HEK293 (cell line): Measurements from ENCODE around the gene DENND1A.
A peak's percentile ranks its signal among the peaks of the same experiment; 100 is the strongest.

Experiments
- CTCF ChIA-PET: fragments of 350-600 bp; formaldehyde crosslinking; extraction: SDS; loops from one replicate; lab custom pipeline; 2021; ENCODE audit warnings: antibody characterized with exemption; lab: Yijun Ruan, JAX
- POLR2A ChIA-PET: fragments of 300-600 bp; formaldehyde crosslinking; extraction: SDS; loops from one replicate; lab custom pipeline; 2020; ENCODE audit warnings: antibody characterized with exemption, inconsistent platforms; lab: Yijun Ruan, JAX
- H3K27ac ChIP-seq: fragments of 200-500 bp; sonication (Bioruptor generic); 2 replicates; pipeline ENCODE4 v1.5.1; 2014; ENCODE audit warnings: low read depth, low read length, control low read depth, inconsistent platforms; ENCODE audit errors: extremely low read depth
- H3K36me3 ChIP-seq, 2 experiments: fragments of 200-500 bp in 1 of 2; sonication (Bioruptor generic) in 1 of 2; 1 replicate in 1 of 2; 2 replicates in 1 of 2; pipeline ENCODE4 v1.5.1; 2014 to 2017; ENCODE audit warnings: inconsistent platforms in 2 of 2, low read length in 2 of 2; ENCODE audit not compliant: control insufficient read depth in 2 of 2, insufficient read depth in 1 of 2
- H3K4me1 ChIP-seq: fragments of 200-500 bp; sonication (Bioruptor generic); 2 replicates; pipeline ENCODE4 v1.5.1; 2014; ENCODE audit warnings: mild to moderate bottlenecking, low read length, inconsistent platforms; ENCODE audit not compliant: control insufficient read depth, insufficient read depth
- H3K4me3 ChIP-seq: 2 replicates; pipeline ENCODE4 v1.5.1; 2011; ENCODE audit warnings: low read depth, mild to moderate bottlenecking, control low read depth, low read length, moderate library complexity
- H3K9me3 ChIP-seq: fragments of 200-500 bp; sonication (Bioruptor generic); 2 replicates; pipeline ENCODE4 v1.5.1; 2014; ENCODE audit warnings: low read depth, low read length, inconsistent platforms; ENCODE audit not compliant: control insufficient read depth, insufficient read depth
- BCL11A ChIP-seq: fragments of 450-650 bp; formaldehyde crosslinking; IDR thresholded peaks from 2 replicates; pipeline ENCODE4 v1.5.1; 2016; ENCODE audit warnings: low read depth, missing biosample characterization, missing genetic modification characterization
- BCL6B ChIP-seq: fragments of 450-650 bp; formaldehyde crosslinking; IDR thresholded peaks from 2 replicates; pipeline ENCODE4 v1.5.1; 2017; ENCODE audit warnings: missing biosample characterization, missing genetic modification characterization
- GLI4 ChIP-seq: fragments of 450-650 bp; formaldehyde crosslinking; IDR thresholded peaks from 2 replicates; pipeline ENCODE4 v1.5.1; 2016; ENCODE audit warnings: missing biosample characterization, missing genetic modification characterization
- HIC1 ChIP-seq: fragments of 450-650 bp; formaldehyde crosslinking; IDR thresholded peaks from 2 replicates; pipeline ENCODE4 v1.5.1; 2016; ENCODE audit warnings: missing biosample characterization, missing genetic modification characterization
- PRDM1 ChIP-seq: fragments of 450-650 bp; formaldehyde crosslinking; IDR thresholded peaks from 2 replicates; pipeline ENCODE4; 2016; ENCODE audit warnings: missing biosample characterization, missing genetic modification characterization
- SCRT2 ChIP-seq: fragments of 450-650 bp; formaldehyde crosslinking; IDR thresholded peaks from 2 replicates; pipeline ENCODE4 v1.5.1; 2016; ENCODE audit warnings: missing biosample characterization, missing genetic modification characterization
- YY2 ChIP-seq: fragments of 450-650 bp; formaldehyde crosslinking; IDR thresholded peaks from 2 replicates; pipeline ENCODE4 v1.5.1; 2016; ENCODE audit warnings: missing biosample characterization, missing genetic modification characterization
- ZBTB7A ChIP-seq: fragments of 450-650 bp; formaldehyde crosslinking; IDR thresholded peaks from 2 replicates; pipeline ENCODE4 v1.5.1; 2016; ENCODE audit warnings: low read depth, missing biosample characterization, missing genetic modification characterization
- ZFP69B ChIP-seq: fragments of 450-650 bp; formaldehyde crosslinking; IDR thresholded peaks from 2 replicates; pipeline ENCODE4 v1.5.1; 2016; ENCODE audit warnings: missing biosample characterization, missing genetic modification characterization
- ZNF114 ChIP-seq: fragments of 450-650 bp; formaldehyde crosslinking; IDR thresholded peaks from 2 replicates; pipeline ENCODE4 v1.5.0; 2017; ENCODE audit warnings: missing biosample characterization, missing genetic modification characterization
- ZNF133 ChIP-seq: fragments of 450-650 bp; formaldehyde crosslinking; IDR thresholded peaks from 2 replicates; pipeline ENCODE4 v1.5.1; 2016; ENCODE audit warnings: missing biosample characterization, missing genetic modification characterization
- ZNF146 ChIP-seq: fragments of 450-650 bp; formaldehyde crosslinking; IDR thresholded peaks from 2 replicates; pipeline ENCODE4 v1.5.1; 2016; ENCODE audit warnings: missing biosample characterization, missing genetic modification characterization
- ZNF148 ChIP-seq: fragments of 450-650 bp; formaldehyde crosslinking; IDR thresholded peaks from 2 replicates; pipeline ENCODE4 v1.5.0; 2017; ENCODE audit warnings: missing biosample characterization, missing genetic modification characterization, borderline replicate concordance
- ZNF16 ChIP-seq: fragments of 450-650 bp; formaldehyde crosslinking; IDR thresholded peaks from 2 replicates; pipeline ENCODE4 v1.5.1; 2016; ENCODE audit warnings: low read depth, missing biosample characterization, missing genetic modification characterization
- ZNF221 ChIP-seq: fragments of 450-650 bp; formaldehyde crosslinking; IDR thresholded peaks from 2 replicates; pipeline ENCODE4 v1.5.1; 2017; ENCODE audit warnings: missing biosample characterization, missing genetic modification characterization, borderline replicate concordance
- ZNF324 ChIP-seq: fragments of 450-650 bp; formaldehyde crosslinking; IDR thresholded peaks from 2 replicates; pipeline ENCODE4 v1.5.1; 2016; ENCODE audit warnings: missing biosample characterization, missing genetic modification characterization
- ZNF335 ChIP-seq: fragments of 450-650 bp; formaldehyde crosslinking; conservative IDR thresholded peaks from 2 replicates; pipeline ENCODE4 v1.5.1; 2016; ENCODE audit warnings: missing biosample characterization, missing genetic modification characterization
- ZNF555 ChIP-seq: fragments of 450-650 bp; formaldehyde crosslinking; conservative IDR thresholded peaks from 2 replicates; pipeline ENCODE4 v1.5.1; 2017; ENCODE audit warnings: missing biosample characterization, mild to moderate bottlenecking, missing genetic modification characterization, inconsistent platforms
- ZNF571 ChIP-seq: fragments of 450-650 bp; formaldehyde crosslinking; IDR thresholded peaks from 2 replicates; pipeline ENCODE4 v1.5.0; 2017; ENCODE audit warnings: missing biosample characterization, missing genetic modification characterization
- ZNF596 ChIP-seq: fragments of 450-650 bp; IDR thresholded peaks from 2 replicates; pipeline ENCODE4 v1.5.0; 2018; ENCODE audit warnings: missing biosample characterization, mild to moderate bottlenecking, missing genetic modification characterization, moderate library complexity
- ZNF692 ChIP-seq: fragments of 450-650 bp; formaldehyde crosslinking; IDR thresholded peaks from 2 replicates; pipeline ENCODE4 v1.5.1; 2016; ENCODE audit warnings: missing biosample characterization, missing genetic modification characterization
- ZSCAN4 ChIP-seq: fragments of 450-650 bp; formaldehyde crosslinking; IDR thresholded peaks from 2 replicates; pipeline ENCODE4 v1.5.1; 2017; ENCODE audit warnings: missing biosample characterization, missing genetic modification characterization

Gene DENND1A

GRCh38 chr9:123927625-123928532 lies 2.0 kb downstream of the DENND1A start (continued):
- TF ChIP-seq ZNF692 (peak; percentile 78), PRDM1 (tag by site-specific recombination) (peak; percentile 18; the same call in 1 of the 2 replicates), HIC1 (tag by site-specific recombination) (no peak), ZFP69B (0 out of 2 replicates have a peak, but pooled peaks have one; percentile 32), ZNF148 (tag by site-specific recombination) (no peak), ZSCAN4 (no peak), ZNF146 (tag by site-specific recombination) (no peak), ZNF114 (tag by site-specific recombination) (no peak), ZNF335 (tag by site-specific recombination) (no peak), ZNF324 (tag by site-specific recombination) (no peak), ZNF16 (no peak), SCRT2 (tag by site-specific recombination) (peak; percentile 66)
- TF ChIP-seq, all 188 proteins: peak for 6

- POLR2A ChIA-PET = no interaction called here
- no peaks in the 10 kb centered on the region for H3K36me3 ChIP-seq
- no peaks in the 10 kb centered on the region for H3K9me3 ChIP-seq
- CTCF ChIA-PET = no interaction called here
- no peak overlapping the region for H3K4me3 ChIP-seq
- TF ChIP-seq ZNF596 (no peak), GLI4 (tag by site-specific recombination) (no peak), ZNF571 (tag by site-specific recombination) (no peak), ZNF555 (tag by site-specific recombination) (no peak), ZNF221 (tag by site-specific recombination) (no peak), BCL6B (tag by site-specific recombination) (no peak), ZBTB7A (tag by site-specific recombination) (no peak), BCL11A (tag by site-specific recombination) (no peak), YY2 (no peak), ZNF133 (no peak)
- H3K27ac ChIP-seq = no peak overlapping the region
- peaks cover 11% of the 10 kb centered on the region for H3K4me1 ChIP-seq
Measured at GRCh38 chr9:123926941-123927340, 3.0 kb downstream of the DENND1A start.
